GM06990 (cell line): Measurements from ENCODE around the gene PSD2.

Source experiments
- DNase-seq: peaks from one replicate; pipeline ENCODE4 v3.0.0-alpha.2; 2011; ENCODE audit not compliant: insufficient read length; ENCODE audit errors: extremely low read depth
- H3K27me3 ChIP-seq: replicated peaks from 2 replicates; pipeline ENCODE4 v1.6.0; 2011; ENCODE audit warnings: low read length; ENCODE audit not compliant: control insufficient read depth, insufficient read depth
- H3K36me3 ChIP-seq: 2 replicates; pipeline ENCODE4 v1.5.1; 2011; ENCODE audit warnings: low read length; ENCODE audit not compliant: control insufficient read depth, insufficient read depth
- H3K4me3 ChIP-seq: replicated peaks from 2 replicates; pipeline ENCODE4 v1.5.1; 2011; ENCODE audit warnings: low read depth, mild to moderate bottlenecking, control low read depth, low read length
- CTCF ChIP-seq: IDR thresholded peaks from 2 replicates; pipeline ENCODE4 v1.5.1; 2011; ENCODE audit warnings: low read length, control low read depth, mild to moderate bottlenecking, inconsistent platforms; ENCODE audit not compliant: insufficient read depth, poor library complexity, severe bottlenecking

PSD2 gene

GRCh38 chr5:139767960-139768359 lies 27.6 kb upstream of the PSD2 start:
- no peak for DNase-seq
- no peak for TF ChIP-seq CTCF
- Histone ChIP-seq H3K36me3 (no peaks in the 10 kb centered on the region), H3K27me3 (peaks cover 5% of the 10 kb centered on the region), H3K4me3 (no peak overlapping the region)

GRCh38 chr5:139768807-139769465 lies 26.7 kb upstream of the PSD2 start:
- no peak for DNase-seq
- peaks cover 2% of the 10 kb centered on the region for H3K27me3 ChIP-seq
- H3K4me3 ChIP-seq: no peak overlapping the region
- no peak for TF ChIP-seq CTCF
- no peaks in the 10 kb centered on the region for H3K36me3 ChIP-seq

DNA sequence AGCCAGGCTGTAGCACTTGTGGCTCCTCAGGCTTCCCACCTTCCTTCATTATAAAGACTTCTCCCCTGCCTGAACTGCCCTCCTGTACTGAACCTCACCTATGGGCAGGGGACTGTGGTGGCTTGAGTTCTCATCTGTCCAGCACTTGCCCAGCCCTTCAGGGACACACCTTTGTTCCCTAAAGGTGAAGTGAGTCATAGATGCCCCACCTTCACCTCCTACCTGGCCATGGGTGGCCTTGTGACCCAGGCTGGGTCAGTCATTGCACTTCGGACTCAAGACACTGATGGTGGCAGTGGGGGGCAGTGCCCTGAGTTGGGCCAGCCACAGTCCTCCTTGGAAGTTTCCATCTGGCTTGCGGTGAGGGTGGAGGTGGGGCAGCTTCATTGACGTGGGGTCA lies 26.1 kb upstream of the PSD2 start:
- TF ChIP-seq CTCF: no peak
- H3K4me3 ChIP-seq: no peak overlapping the region
- no peak for DNase-seq
- no peaks in the 10 kb centered on the region for H3K36me3 ChIP-seq
- no peaks in the 10 kb centered on the region for H3K27me3 ChIP-seq

GRCh38 chr5:139770722-139771121 lies 24.9 kb upstream of the PSD2 start:
- Histone ChIP-seq H3K4me3 (no peak overlapping the region), H3K27me3 (no peaks in the 10 kb centered on the region), H3K36me3 (no peaks in the 10 kb centered on the region)
- TF ChIP-seq CTCF: no peak
- no peak for DNase-seq

DNA sequence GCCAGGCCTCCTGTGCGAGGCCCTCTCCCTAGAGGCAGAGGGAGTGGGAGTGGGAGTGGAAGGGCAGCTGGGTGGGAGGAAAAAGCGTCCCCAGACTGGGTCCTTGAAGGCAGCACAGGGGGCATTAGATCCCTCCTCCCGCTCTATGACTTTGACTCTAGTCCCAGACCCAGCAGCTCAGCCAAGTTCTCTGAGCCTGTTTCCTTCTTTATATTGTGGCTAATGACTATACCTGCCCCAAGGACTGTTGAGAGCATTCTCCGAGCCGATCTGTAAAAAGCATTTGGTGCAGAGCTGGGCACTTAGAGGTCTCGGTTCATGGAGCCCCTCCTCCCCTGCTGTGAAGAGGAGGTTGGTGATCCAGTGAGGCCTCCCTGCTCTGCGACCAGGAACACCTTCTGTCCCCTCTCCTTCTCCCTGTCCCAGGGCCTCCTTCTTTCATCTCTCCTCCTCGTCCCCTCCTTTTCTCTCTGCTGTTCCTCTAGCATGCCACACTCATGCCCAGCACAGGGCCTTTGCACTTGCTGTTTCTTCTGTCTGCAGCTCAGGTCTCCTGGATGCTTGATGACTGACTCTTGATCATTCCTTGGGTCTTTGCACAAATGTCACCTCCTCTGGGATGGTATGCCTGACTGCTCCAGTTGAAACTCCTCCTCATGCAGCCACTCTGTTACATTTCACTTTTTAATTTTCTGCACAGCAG lies 23.4 kb upstream of the PSD2 start:
- Histone ChIP-seq H3K36me3 (no peaks in the 10 kb centered on the region), H3K27me3 (no peaks in the 10 kb centered on the region), H3K4me3 (no peak overlapping the region)
- no peak for TF ChIP-seq CTCF
- DNase-seq: no peak
